ENCODE data around the gene TMEM17. TPM values are rescaled to one million over a fixed set of nuclear protein-coding genes. Genes with fewer than 3 reads are reported as not detected.

TMEM17 gene
- total RNA-seq, 1 experiment from 2014 or later, result 4.1 TPM

- CTCF ChIA-PET, result no interaction called here
These were observed 16.3 kb downstream of the TMEM17 start for GRCh38 chr2:62489702-62490101.

GRCh38 chr2:62489162-62489561 is 16.8 kb downstream of the TMEM17 start:
- no TSS peak for BruUV-seq (replicated peaks)
- Histone ChIP-seq H3K9me3 (ENCODE audit: control insufficient read depth, insufficient read depth, low read depth, low read length) (no peaks in the 10 kb centered on the region), H3K4me3 (ENCODE audit: low read depth in 2 of 2, low read length in 2 of 2) (no peak overlapping the region), H3K36me3 (ENCODE audit: control insufficient read depth, insufficient read depth, low read length) (no peaks in the 10 kb centered on the region), H3K4me1 (ENCODE audit: control insufficient read depth, insufficient read depth, low read length) (no peaks in the 10 kb centered on the region), H3K27ac (ENCODE audit: low read length) (no peak overlapping the region), H3K27me3 (ENCODE audit: control insufficient read depth, insufficient read depth, low read length) (no peaks in the 10 kb centered on the region)
- no peak for ATAC-seq
- DNase-seq (ENCODE audit: low read depth, low spot score), result no peak
- in situ Hi-C loops (cut with HindIII; ENCODE audit: low pct_unique_long_range_greater_than_20kb, low sequenced_read_pairs) (no loop called here), intact Hi-C loops (cut with micrococcal nuclease; ENCODE audit: unreplicated experiment) (no loop called here)
- no peak for TF ChIP-seq REST (IDR thresholded peaks at IDR 0.05; ENCODE audit: insufficient read depth in 1 of 2, low read depth in 2 of 2, low read length in 1 of 2)
- no peak for TF ChIP-seq CTCF (IDR thresholded peaks at IDR 0.05)
- TF ChIP-seq SIN3A (IDR thresholded peaks at IDR 0.05; ENCODE audit: borderline replicate concordance, insufficient read depth, low read depth, low read length), result no peak
- TF ChIP-seq POLR2AphosphoS5 (IDR thresholded peaks at IDR 0.05; ENCODE audit: low read depth, low read length), result no peak
- ChIA-PET CTCF (no interaction called here), POLR2A (no interaction called here)

More at GRCh38 chr2:62489702-62490101, 16.3 kb downstream of the TMEM17 start:
- Histone ChIP-seq H3K4me3 (ENCODE audit: low read depth in 2 of 2, low read length in 2 of 2) (no peak overlapping the region), H3K36me3 (ENCODE audit: control insufficient read depth, insufficient read depth, low read length) (no peaks in the 10 kb centered on the region), H3K27me3 (ENCODE audit: control insufficient read depth, insufficient read depth, low read length) (no peaks in the 10 kb centered on the region), H3K9me3 (ENCODE audit: control insufficient read depth, insufficient read depth, low read depth, low read length) (no peaks in the 10 kb centered on the region), H3K27ac (ENCODE audit: low read length) (no peak overlapping the region), H3K4me1 (ENCODE audit: control insufficient read depth, insufficient read depth, low read length) (no peaks in the 10 kb centered on the region)
- TF ChIP-seq REST (IDR thresholded peaks at IDR 0.05; ENCODE audit: insufficient read depth in 1 of 2, low read depth in 2 of 2, low read length in 1 of 2), result no peak
- no peak for TF ChIP-seq CTCF (IDR thresholded peaks at IDR 0.05)
- no peak for TF ChIP-seq SIN3A (IDR thresholded peaks at IDR 0.05; ENCODE audit: borderline replicate concordance, insufficient read depth, low read depth, low read length)
- TF ChIP-seq TCF7L2 (IDR thresholded peaks at IDR 0.05; ENCODE audit: low read depth, low read length), result no peak
- TF ChIP-seq POLR2AphosphoS5 (IDR thresholded peaks at IDR 0.05; ENCODE audit: low read depth, low read length), result no peak
- no TSS peak for BruUV-seq (replicated peaks)
- in situ Hi-C loops (cut with HindIII; ENCODE audit: low pct_unique_long_range_greater_than_20kb, low sequenced_read_pairs), result no loop called here
- POLR2A ChIA-PET, result no interaction called here
- intact Hi-C loops (cut with micrococcal nuclease; ENCODE audit: unreplicated experiment), result no loop called here
- no peak for ATAC-seq
- DNase-seq (ENCODE audit: low read depth, low spot score), result no peak

Data from Panc1 (cell line).